ENCODE measurements around the gene SAFB.

The SAFB gene

DNA sequence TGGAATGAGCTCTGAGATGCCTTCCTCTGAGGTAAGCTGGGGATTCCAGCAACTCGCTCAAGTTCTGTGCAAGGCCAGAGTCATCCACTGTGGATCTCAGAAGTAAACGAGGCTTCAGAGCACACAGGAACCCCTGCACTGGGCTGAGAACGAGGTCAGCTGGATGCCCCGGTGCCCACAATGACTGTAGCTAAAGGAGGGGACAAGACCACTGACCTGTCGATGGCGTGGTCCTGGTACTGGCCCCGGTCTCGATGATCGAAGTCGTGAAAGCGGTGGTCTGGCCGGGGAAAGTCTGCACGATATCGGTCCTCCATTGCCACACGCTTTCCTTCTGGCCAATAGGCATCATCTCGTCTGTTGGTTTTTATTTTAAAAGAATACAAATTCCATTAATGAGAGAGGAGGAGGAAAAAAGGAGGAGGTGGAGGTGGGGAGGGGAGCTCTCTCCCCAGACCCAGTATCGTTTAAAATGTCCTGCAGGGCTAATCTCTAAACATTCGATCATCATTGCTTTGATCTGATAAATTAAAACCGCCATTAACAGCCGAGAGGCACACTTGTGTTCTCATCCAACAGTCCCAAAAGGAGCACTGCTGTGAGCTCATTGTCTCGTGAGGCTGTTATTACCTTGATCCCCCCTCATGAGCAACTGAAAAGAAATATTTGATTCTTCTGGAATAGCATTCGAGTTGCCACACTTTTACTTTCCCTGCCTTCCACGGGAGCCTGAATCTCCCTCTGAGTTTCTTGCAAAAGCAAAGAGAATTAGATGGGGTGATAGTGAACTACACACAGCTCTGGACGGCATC is 30.1 kb upstream of the SAFB start:
- H3K36me3 ChIP-seq = peaks cover 96% of the 10 kb centered on the region
- no peak for DNase-seq
- TF ChIP-seq, protein P1, sequence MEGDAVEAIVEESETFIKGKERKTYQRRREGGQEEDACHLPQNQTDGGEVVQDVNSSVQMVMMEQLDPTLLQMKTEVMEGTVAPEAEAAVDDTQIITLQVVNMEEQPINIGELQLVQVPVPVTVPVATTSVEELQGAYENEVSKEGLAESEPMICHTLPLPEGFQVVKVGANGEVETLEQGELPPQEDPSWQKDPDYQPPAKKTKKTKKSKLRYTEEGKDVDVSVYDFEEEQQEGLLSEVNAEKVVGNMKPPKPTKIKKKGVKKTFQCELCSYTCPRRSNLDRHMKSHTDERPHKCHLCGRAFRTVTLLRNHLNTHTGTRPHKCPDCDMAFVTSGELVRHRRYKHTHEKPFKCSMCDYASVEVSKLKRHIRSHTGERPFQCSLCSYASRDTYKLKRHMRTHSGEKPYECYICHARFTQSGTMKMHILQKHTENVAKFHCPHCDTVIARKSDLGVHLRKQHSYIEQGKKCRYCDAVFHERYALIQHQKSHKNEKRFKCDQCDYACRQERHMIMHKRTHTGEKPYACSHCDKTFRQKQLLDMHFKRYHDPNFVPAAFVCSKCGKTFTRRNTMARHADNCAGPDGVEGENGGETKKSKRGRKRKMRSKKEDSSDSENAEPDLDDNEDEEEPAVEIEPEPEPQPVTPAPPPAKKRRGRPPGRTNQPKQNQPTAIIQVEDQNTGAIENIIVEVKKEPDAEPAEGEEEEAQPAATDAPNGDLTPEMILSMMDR (IDR thresholded peaks at IDR 0.05; ENCODE audit: low read depth, low read length) = no peak
- H3K9me3 ChIP-seq (ENCODE audit: severe bottlenecking) = no peaks in the 10 kb centered on the region
- no peak overlapping the region for H3K27ac ChIP-seq
- no peaks in the 10 kb centered on the region for H3K27me3 ChIP-seq (ENCODE audit: insufficient read depth, low read depth, severe bottlenecking)
- no peak overlapping the region for H3K4me3 ChIP-seq (ENCODE audit: low read depth, low read length)

DNA sequence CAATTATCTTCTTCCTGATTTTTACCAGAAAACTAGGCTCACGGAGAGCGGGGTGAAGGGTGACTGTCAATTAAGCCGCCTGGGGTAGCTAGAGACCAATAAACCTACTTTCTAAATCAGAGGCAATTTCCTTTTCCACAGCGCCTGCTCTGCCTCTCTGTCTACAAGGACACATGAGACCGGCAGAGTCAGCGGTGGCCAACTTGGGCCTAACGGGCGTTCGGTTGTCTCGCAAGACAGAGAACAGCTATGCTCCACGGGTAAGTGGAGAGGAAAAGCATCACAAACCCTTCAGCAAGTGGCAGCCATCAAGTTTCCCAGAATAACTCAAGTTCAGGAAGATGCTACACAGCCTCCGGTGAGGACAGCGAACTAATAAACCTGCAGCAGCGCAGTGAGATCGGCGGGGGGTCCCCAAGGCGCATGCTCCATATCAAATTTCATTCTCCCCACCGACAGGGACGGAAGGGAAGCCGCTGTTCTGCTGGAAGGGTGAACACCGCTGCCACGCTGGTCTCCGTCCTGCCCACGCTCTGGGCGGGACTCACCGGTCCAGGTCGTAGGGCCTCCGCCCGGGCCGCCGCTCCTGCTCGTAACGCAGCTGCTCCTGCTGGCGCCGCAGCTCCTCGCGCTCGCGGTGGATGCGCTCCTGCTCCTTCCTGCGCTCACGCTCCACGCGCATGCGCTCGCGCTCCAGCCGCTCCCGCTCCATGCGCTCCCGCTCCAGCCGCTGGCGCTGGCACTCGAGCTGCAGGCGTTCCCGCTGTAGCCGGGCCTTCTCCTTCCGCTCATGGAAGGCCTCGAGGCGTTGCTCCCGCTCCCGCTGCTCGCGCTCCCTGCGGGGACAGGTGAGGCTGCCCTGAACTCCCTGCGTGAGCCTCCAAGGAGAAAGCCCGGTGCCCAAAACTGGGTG is 29.3 kb upstream of the SAFB start:
- Histone ChIP-seq H3K36me3 (peaks cover 96% of the 10 kb centered on the region), H3K27me3 (ENCODE audit: insufficient read depth, low read depth, severe bottlenecking) (no peaks in the 10 kb centered on the region), H3K9me3 (ENCODE audit: severe bottlenecking) (no peaks in the 10 kb centered on the region), H3K27ac (no peak overlapping the region), H3K4me3 (ENCODE audit: low read depth, low read length) (no peak overlapping the region)
- TF ChIP-seq, protein P1 (IDR thresholded peaks at IDR 0.05; ENCODE audit: low read depth, low read length) = no peak
- no peak for DNase-seq

DNA sequence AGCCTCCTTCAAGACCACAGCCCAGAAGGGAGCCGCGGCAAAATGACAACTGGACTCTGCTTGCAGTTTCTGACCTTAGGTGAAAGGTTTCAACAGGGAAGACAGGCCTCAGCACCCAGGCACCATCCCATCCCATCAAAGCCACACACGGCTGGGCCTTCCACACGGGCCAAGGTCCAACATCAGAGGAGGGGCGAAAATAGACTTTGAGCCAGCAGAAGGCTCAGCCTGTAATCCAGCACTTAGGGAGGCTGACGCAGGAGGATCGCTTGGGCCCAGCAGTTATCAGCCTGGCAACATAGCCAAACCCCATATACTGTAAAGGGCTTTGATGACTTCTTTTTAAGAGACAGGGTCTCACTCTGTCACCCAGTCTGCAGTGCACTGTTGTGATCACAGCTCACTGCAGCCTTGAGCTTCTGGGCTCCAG is 28.3 kb upstream of the SAFB start:
- Histone ChIP-seq H3K27me3 (ENCODE audit: insufficient read depth, low read depth, severe bottlenecking) (no peaks in the 10 kb centered on the region), H3K27ac (no peak overlapping the region), H3K4me3 (ENCODE audit: low read depth, low read length) (no peak overlapping the region), H3K36me3 (peaks cover 96% of the 10 kb centered on the region), H3K9me3 (ENCODE audit: severe bottlenecking) (no peaks in the 10 kb centered on the region)
- TF ChIP-seq, protein P1 (IDR thresholded peaks at IDR 0.05; ENCODE audit: low read depth, low read length) = no peak
- DNase-seq = no peak

DNA sequence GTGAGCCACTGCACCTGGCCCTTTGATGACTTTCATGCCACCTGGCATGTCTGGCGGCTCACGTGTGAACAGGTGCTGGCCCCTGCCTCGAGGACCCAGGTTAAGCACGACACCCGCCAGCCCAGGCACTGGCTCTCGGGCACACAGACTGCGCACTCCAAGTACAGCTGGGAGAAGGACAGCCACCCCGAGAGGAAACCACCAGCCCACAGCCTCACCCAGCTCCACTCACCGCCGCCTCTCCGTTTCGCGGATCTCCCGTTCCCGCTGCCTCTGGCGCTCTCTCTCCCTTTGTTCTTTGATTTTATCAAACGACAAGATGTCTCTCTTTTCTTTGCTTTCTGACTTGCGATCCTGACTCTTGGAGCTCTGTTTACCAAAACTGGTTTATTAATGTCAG is 27.8 kb upstream of the SAFB start:
- Histone ChIP-seq H3K9me3 (ENCODE audit: severe bottlenecking) (no peaks in the 10 kb centered on the region), H3K4me3 (ENCODE audit: low read depth, low read length) (no peak overlapping the region), H3K27me3 (ENCODE audit: insufficient read depth, low read depth, severe bottlenecking) (no peaks in the 10 kb centered on the region), H3K27ac (no peak overlapping the region), H3K36me3 (peaks cover 96% of the 10 kb centered on the region)
- TF ChIP-seq, protein P1 (IDR thresholded peaks at IDR 0.05; ENCODE audit: low read depth, low read length) = no peak
- no peak for DNase-seq

DNA sequence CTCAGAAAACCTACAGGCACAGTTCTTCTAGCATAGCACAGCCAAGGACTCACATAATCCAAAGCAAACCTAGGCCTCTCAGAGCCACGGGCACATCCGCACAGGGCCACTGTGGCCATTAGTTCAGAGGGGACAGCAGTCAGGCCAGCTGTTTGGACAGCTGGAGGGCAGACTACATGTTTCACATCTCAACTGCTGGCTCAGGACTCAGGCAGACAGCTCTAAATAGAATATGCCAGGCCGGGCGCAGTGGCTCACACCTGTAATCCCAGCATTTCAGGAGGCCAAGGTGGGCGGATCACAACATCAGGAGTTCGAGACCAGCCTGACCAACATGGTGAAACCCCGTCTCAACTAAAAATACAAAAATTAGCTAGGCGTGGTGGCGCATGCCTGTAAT is 27.1 kb upstream of the SAFB start:
- Histone ChIP-seq H3K4me3 (ENCODE audit: low read depth, low read length) (no peak overlapping the region), H3K36me3 (peaks cover 96% of the 10 kb centered on the region), H3K9me3 (ENCODE audit: severe bottlenecking) (no peaks in the 10 kb centered on the region), H3K27me3 (ENCODE audit: insufficient read depth, low read depth, severe bottlenecking) (no peaks in the 10 kb centered on the region), H3K27ac (no peak overlapping the region)
- TF ChIP-seq, protein P1 (IDR thresholded peaks at IDR 0.05; ENCODE audit: low read depth, low read length) = no peak
- no peak for DNase-seq
